Erythroblast (primary cell): ENCODE measurements around the gene NXT1.

Experiments used
- GATA1 ChIP-seq: IDR thresholded peaks from 2 replicates; pipeline ENCODE4 v1.6.1; 2011; ENCODE audit warnings: low read depth, mild to moderate bottlenecking, control low read depth, low read length, moderate library complexity
- POLR2A ChIP-seq: IDR thresholded peaks from 2 replicates; pipeline ENCODE4 v1.6.1; 2011; ENCODE audit warnings: mild to moderate bottlenecking, low read length

- TF ChIP-seq POLR2A (no peak), GATA1 (no peak)
Measured at GRCh38 chr20:23379772-23380171, 29.2 kb downstream of the NXT1 start.
